Measurements from ENCODE around the gene ZNF860. TPM values are rescaled to one million over a fixed set of nuclear protein-coding genes. Genes with fewer than 3 reads are reported as not detected.

Gene ZNF860
- total and polyA plus RNA-seq, 2 of the 4 experiments (the other 2 are of a cell fraction): 0.18 to 0.26 TPM

- intact Hi-C loops (cut with micrococcal nuclease) (no loop called here), in situ Hi-C loops (cut with MboI; ENCODE audit: low sequenced_read_pairs) (no loop called here), dilution Hi-C loops (cut with HindIII; ENCODE audit: low sequenced_read_pairs, unreplicated experiment) (no loop called here)
- Histone ChIP-seq H3K27ac (ENCODE audit: insufficient read depth, low read length) (no peak overlapping the region), H3K18ac (ENCODE audit: low read depth, low read length) (no peak overlapping the region; the same call in 1 of the 2 replicates), H3K9me3 (ENCODE audit: control insufficient read depth, insufficient read depth, low read length) (no peaks in the 10 kb centered on the region), H3K4me1 (ENCODE audit: control insufficient read depth, insufficient read depth, low read length) (peaks cover 3% of the 10 kb centered on the region), H2BK120ac (ENCODE audit: low read depth, low read length) (no peak overlapping the region), H3K9me1 (ENCODE audit: insufficient read depth, low read length) (peaks cover 3% of the 10 kb centered on the region), H2BK15ac (ENCODE audit: low read depth, low read length) (no peak overlapping the region), H3K56ac (ENCODE audit: extremely low read depth, insufficient read depth, low read length) (no peak overlapping the region), H2AK5ac (ENCODE audit: low read depth, low read length) (no peak overlapping the region), H3K4ac (ENCODE audit: low read depth, low read length) (no peak overlapping the region), H4K91ac (ENCODE audit: insufficient read depth, low read depth, low read length) (no peak overlapping the region), H4K5ac (ENCODE audit: low read depth, low read length) (no peak overlapping the region), H3K79me1 (ENCODE audit: low read depth in 1 of 2, low read length in 2 of 2) (peaks cover 15 to 39% of the 10 kb centered on the region in 2 experiments; a peak in 3 of 4 replicates), H3K23ac (ENCODE audit: low read depth, low read length) (no peak overlapping the region), H3K4me3 (ENCODE audit: insufficient read depth, low read depth, low read length) (no peak overlapping the region), H4K8ac (ENCODE audit: low read depth in 2 of 2, low read length in 2 of 2) (peak overlapping the region in 1 of 2 experiments; percentile 60; a peak in 1 of 4 replicates), H2AFZ (replicated peaks; ENCODE audit: low read length, poor library complexity) (no peak overlapping the region), H3K14ac (replicated peaks; ENCODE audit: low read depth, low read length) (no peak overlapping the region), H4K20me1 (ENCODE audit: insufficient read depth, low read length) (peaks cover 4% of the 10 kb centered on the region; the same call in 1 of the 2 replicates), H3K27me3 (ENCODE audit: control insufficient read depth, insufficient read depth, low read length) (no peaks in the 10 kb centered on the region), H3K4me2 (ENCODE audit: low read depth, low read length) (peak overlapping the region; percentile 57; the same call in 1 of the 2 replicates), H2BK20ac (ENCODE audit: low read depth, low read length) (peak overlapping the region; percentile 35), H3K36me3 (ENCODE audit: control insufficient read depth, insufficient read depth, low read length) (no peaks in the 10 kb centered on the region), H2AK9ac (replicated peaks; ENCODE audit: low read depth, low read length, poor library complexity) (no peak overlapping the region), H3K9ac (ENCODE audit: low read depth, low read length) (no peak overlapping the region), H2BK5ac (ENCODE audit: low read depth, low read length, poor library complexity, severe bottlenecking) (peak overlapping the region; percentile 60)
- CTCF ChIA-PET: no interaction called here
- peak; percentile 93 for ATAC-seq (ENCODE audit: low read depth)
- POLR2A ChIA-PET (ENCODE audit: unreplicated experiment): no interaction called here
- no TSS peak for BruUV-seq (replicated peaks)
- no peak for TF ChIP-seq USF2 (IDR thresholded peaks at IDR 0.05; ENCODE audit: low read depth, low read length)
- TF ChIP-seq NFE2L2 (IDR thresholded peaks at IDR 0.05; ENCODE audit: low read depth, low read length): no peak
- peak; percentile 99 for TF ChIP-seq CEBPB (IDR thresholded peaks at IDR 0.05; ENCODE audit: low read depth, low read length)
- TF ChIP-seq SMC3 (IDR thresholded peaks at IDR 0.05; ENCODE audit: low read depth, low read length): no peak
- peak; percentile 70; the same call in 1 of the 2 replicates for TF ChIP-seq MAZ (IDR thresholded peaks at IDR 0.05; ENCODE audit: borderline replicate concordance, low read depth, low read length)
- TF ChIP-seq CTCF (conservative IDR thresholded peaks at IDR 0.05; ENCODE audit: low read depth, low read length): no peak
- TF ChIP-seq FOS (IDR thresholded peaks at IDR 0.05; ENCODE audit: low read depth, low read length): peak; percentile 65; the same call in 1 of the 2 replicates
- TF ChIP-seq POLR2A (IDR thresholded peaks at IDR 0.05; ENCODE audit: low read depth, low read length): no peak
- no peak for TF ChIP-seq RAD21 (IDR thresholded peaks at IDR 0.05; ENCODE audit: low read length)
- TF ChIP-seq MXI1 (IDR thresholded peaks at IDR 0.05; ENCODE audit: borderline replicate concordance, low read depth, low read length): no peak
- no peak for TF ChIP-seq CHD1 (IDR thresholded peaks at IDR 0.05; ENCODE audit: low read depth, low read length)
- TF ChIP-seq BHLHE40 (IDR thresholded peaks at IDR 0.05; ENCODE audit: low read depth, low read length): peak; percentile 69
- no peak for TF ChIP-seq RFX5 (IDR thresholded peaks at IDR 0.05; ENCODE audit: low read depth, low read length)
- TF ChIP-seq RCOR1 (IDR thresholded peaks at IDR 0.05; ENCODE audit: insufficient replicate concordance, low read length): peak; percentile 51
- TF ChIP-seq MAFK (IDR thresholded peaks at IDR 0.05; ENCODE audit: low read depth, low read length): no peak
- TF ChIP-seq ELK1 (IDR thresholded peaks at IDR 0.05; ENCODE audit: borderline replicate concordance, low read depth, low read length): no peak
- WGBS, 2 experiments (ENCODE audit: extremely low coverage in 2 of 2, insufficient read length in 1 of 2): 20% methylated on average over 2 of the region's 5 CpGs; no CpG with 5 or more reads in 1 of the 2 experiments
- peak; percentile 96 for DNase-seq
Observed at GRCh38 chr3:31974471-31974870, 7.1 kb upstream of the ZNF860 start.

All from IMR-90 (cell line).